ACHN (cell line): Measurements from ENCODE around the gene INPP5A.

Experiments used
- DNase-seq: peaks from one replicate; pipeline ENCODE4 v3.0.0-alpha.2; 2015
- in situ Hi-C: cut with HindIII; loops from 2 replicates; pipeline ENCODE4 v1.10.0; 2017; ENCODE audit warnings: low sequenced_read_pairs, low pct_ligation_motif_present, low pct_unique_long_range_greater_than_20kb

Gene INPP5A

DNA sequence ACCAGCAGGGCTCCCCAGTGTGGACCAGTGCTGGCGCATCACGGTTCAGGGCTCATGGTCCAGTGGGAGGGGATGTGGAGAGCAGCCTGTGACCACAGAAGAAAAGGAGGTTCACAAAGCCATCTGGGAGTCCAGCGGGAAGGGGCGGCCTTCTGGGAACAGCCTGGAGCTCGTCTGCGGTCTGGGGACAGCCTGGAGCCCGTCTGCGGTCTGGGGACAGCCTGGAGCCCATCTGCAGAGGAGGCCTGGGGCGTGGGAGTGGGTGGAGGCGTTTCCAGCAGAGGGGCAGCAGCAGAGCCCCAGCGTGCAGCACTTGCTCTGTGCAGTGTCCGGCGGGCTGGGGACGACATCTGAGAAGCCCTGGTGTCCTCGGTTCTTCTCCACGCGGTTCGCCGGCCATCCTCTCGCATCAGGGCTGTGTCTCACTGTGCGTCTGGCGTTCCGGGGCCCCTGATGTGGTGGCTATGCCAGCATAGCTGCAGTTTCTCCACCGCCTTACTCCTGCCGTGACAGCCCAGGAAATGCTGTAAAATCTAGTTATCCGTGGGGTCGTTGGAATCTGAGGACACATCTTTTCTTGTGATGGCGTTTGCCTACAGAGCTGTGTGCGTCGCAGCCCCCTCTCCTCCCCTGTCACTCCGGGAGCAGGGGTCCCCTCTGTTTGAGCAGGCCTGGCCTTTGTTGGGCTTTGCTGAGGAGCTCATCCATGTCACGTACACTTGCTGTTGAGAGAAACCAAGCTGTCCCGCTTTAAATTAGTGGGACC lies 104.6 kb downstream of the INPP5A start:
- no peak for DNase-seq
- in situ Hi-C loops = no loop called here

DNA sequence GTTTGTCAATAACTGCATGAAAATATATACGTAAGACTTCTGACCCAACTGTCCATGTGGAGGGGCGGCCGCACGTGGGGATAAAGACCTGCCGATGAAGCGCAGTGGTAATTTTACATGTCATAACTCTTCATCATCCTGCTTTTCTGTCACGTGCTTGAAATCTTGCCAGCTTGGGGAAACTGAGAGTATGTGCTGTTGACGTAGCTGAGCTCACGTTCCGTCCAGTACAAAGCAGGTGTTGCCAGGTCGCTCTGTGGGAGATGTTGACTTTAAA lies 105.1 kb downstream of the INPP5A start:
- in situ Hi-C loops = no loop called here
- no peak for DNase-seq

DNA sequence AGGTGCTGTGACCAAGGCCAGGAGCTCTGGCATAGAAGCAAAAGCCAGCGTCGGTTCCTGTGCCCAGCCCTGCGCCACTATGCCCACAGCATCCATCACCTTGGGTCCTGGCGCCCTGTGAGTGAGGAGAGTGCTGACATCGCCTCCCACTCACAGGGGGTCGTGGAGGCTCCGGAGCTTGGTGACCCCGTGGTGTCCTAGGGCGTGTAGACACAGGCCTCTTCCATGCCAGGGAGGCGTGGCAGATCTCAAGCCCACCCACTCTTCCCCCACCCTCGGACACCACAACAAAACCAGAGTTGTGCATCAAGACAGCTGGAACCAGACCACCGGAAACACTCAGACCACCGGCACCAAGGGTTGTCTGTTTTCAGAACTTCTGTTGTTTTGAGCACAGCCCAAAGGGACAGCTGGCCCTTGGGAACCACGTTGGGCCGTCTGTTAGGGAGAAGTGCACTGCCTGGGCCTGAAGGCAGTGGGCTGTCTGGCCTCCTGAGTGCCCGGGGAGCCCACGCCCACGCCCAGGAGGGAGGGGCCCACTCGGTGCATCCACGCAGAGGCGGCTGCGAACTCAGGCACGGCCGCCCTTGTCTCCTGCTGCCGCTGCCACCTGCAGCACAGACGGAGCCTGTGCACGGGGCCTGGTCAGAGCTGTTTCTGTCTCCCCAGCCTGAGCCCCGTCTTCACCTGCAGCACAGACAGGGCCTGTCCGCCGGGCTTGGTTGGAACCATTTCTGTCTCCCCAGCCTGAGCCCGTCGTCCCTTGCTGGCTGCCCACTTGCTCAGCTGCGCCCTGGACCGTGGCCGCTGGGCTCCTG lies 106.3 kb downstream of the INPP5A start:
- no peak for DNase-seq
- in situ Hi-C loops = no loop called here

DNA sequence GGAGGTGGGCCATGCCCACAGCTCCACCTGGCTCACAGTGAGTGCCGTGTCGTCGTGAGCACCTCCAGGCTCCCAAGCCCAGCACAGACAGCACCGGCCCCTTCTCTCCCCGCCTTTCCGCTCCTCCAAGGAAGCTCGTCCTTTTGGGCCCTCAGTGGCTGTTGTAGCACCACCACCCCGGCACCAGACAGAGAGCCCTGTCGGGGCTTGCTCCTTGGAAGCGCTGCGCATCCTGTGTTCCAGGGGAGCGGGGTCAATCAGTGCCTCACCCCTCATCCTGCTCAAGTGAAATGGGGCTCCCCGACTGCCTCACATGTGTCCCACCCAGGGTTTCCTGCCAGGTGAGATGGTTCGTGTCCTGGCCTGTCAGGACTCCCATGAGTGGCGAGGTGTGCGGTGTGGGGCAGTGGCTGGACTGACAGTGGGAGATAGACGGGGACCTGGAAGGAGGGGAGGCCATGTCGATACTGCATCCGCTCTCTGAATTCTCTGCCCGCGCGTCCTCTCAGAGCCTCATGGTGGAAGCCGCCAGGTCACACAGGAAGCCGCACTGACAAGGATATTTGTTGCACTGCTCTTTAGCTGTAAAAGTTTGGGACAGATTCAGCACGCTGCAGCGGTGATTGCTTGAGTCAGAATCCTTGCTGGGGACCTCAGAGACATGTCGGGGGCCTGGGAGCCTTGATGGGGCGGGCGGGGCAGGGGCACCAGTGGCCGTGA lies 107.1 kb downstream of the INPP5A start:
- in situ Hi-C loops = no loop called here
- no peak for DNase-seq

DNA sequence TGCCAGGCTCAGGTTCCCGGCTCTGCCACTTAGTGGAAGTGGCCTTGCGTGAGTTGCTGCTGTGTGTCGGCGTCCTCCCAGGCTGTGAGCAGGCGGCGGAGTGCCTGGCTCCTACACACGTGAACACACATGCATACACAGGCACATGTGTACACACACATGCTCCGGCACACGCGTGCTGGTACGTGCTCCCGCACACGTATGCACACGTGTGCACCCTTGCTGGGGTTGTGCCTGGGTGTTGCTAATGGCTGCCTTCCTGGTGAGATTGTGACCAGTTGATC lies 107.6 kb downstream of the INPP5A start:
- no peak for DNase-seq
- in situ Hi-C loops = no loop called here

DNA sequence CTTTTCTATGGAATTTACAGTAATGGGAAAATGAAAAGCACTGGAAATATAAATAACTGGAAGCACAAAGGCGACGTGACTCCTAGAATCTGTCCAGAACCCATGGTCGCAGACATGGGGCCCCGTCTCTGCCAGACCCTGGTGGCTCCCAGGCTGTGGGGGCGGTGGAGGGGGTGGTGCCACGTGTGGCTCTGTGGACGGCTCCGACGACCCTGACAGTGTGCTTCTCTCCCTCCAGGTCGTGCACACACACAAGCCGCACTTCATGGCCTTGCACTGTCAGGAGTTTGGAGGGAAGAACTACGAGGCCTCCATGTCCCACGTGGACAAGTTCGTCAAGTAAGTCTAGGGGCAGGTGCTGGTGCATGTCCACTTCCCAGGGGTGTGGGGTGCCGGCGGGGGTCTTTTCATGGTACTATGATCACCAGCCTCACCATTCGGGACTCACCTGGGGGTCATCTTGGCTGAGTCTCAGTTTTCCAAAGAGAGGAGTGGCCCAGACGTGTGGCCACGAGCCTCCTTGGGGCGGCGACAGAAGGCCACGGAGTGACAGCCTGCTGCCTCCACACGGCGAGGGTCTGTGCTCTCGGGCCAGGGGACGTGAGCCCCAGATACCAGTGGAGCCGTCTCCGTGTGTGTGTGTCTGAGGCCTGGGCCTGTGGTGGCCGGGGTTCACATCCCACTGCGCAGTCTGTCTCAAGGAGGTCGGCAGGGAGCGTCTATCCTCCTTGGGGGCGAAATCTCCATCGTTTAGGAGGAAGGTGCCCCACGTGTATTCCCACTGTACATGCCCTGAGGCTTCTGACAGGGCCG lies 108.2 kb downstream of the INPP5A start:
- in situ Hi-C loops = no loop called here
- DNase-seq = no peak

DNA sequence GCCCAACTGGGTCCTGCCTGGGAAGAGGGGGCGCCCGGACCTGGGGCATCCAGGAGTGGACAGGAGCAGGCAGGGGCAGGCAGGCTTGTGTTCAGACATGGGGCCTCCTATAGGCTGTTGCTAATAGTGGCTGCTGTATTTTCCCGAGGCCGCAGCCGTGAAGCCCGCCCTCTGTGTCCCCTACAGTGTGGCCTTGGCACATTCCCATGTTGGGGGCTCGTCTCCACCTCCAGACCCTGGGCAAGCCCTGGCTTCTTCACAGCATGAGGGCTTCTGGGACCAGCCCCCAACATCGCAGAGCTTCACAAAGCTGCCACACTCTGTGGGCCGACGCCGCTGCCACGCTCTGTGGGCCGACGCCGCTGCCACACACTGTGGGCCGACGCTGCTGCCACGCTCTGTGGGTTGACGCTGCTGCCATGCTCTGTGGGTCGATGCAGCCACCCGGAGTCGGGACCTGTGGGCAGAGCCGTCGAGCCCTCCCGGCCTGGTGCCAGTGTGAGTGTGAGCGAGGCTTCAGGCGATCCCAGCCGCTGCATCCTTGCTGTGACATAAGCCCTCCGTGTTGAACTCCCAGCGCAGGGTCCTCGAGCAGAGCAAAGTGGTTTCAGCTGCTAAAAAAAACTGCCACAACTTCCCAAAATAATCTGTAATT lies 109.0 kb downstream of the INPP5A start:
- in situ Hi-C loops = no loop called here
- DNase-seq = no peak

DNA sequence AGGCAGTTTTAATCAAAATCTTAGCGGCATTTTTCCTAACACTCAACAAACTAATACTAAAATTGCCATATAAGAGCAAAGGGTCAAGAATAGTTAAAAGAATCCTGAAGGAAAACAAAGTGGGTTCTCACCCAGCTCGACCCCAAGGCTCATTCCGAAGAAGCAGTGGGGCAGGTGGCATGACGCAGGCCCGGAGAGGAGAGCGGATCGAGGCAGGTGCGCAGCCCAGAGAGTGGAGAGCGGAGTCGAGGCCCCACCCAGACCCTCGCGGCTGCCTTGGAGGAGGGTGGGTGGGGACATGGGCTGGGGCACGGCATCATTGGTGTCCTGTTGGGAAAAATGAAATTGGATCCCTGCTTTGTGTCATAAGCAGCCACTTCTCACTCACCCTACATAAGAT lies 109.8 kb downstream of the INPP5A start:
- in situ Hi-C loops = no loop called here
- DNase-seq = no peak

DNA sequence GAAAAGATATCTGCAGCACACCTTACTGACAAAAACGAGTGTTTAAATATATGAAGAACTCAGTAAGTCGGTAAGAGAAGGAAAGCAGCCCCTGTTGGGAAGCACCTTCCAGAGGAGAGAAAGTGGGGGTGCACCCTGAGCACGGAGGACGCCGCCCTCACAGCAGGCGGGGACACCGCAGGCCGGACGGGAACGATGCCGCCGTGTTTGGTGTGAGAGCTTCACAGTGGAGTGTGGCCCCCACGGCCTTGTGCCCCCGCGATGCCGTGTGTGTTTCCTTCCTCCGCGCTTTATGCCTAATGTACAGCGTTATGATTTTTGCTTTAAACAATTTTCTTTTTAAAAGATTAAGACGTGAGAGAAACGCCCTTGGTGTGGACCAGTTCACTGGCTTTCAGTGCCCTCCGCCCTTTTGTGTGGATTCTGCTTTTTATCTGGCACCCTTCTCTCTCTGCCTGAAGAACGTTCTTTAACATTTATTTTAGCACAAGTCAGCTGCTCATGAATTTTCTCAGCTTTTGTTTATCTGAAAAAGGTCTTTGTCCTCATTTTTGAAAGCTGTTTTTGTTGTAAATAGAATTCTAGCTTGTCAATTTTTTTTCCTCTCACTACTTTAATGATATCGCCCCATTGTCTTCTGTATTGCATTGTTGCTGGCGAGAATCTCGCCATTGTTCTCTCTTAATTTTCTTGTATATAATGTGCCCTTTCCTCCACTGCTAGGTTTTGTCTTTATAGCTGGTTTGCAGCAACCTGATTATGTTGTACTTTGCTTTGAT lies 110.7 kb downstream of the INPP5A start:
- in situ Hi-C loops = no loop called here
- no peak for DNase-seq

DNA sequence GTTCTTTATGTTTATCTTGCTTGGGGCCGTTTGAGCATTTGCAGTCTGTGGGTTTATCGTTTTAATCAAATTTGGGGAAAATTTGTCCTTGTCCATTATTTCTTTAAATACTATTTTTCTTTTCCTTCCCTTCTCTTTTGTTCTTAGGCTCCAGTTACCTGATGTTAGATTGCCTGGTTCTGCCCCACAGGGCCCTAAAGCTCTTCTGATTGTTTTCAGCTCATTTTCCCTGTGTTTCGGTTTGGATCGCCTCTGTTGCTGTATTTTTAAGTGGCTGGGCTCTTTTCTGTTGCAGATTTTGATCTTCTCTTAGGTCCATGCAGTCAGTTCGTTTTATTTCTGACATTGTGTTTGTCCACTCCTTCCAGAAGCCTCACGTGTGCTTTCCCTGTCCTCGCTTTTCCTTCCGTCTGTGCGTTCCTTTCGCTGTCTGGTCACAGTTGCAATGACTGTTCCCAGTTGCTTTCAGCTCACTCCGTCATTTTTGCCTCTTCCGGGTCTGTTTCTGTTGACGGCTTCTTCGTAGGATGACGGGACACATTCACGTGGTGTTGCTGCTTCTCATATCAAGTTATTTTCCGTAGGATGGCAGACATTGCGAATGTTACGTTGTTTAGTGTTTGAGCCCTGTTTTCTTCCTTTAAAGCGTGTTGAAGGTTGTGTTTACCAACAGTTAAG lies 111.4 kb downstream of the INPP5A start:
- no peak for DNase-seq
- in situ Hi-C loops = no loop called here

DNA sequence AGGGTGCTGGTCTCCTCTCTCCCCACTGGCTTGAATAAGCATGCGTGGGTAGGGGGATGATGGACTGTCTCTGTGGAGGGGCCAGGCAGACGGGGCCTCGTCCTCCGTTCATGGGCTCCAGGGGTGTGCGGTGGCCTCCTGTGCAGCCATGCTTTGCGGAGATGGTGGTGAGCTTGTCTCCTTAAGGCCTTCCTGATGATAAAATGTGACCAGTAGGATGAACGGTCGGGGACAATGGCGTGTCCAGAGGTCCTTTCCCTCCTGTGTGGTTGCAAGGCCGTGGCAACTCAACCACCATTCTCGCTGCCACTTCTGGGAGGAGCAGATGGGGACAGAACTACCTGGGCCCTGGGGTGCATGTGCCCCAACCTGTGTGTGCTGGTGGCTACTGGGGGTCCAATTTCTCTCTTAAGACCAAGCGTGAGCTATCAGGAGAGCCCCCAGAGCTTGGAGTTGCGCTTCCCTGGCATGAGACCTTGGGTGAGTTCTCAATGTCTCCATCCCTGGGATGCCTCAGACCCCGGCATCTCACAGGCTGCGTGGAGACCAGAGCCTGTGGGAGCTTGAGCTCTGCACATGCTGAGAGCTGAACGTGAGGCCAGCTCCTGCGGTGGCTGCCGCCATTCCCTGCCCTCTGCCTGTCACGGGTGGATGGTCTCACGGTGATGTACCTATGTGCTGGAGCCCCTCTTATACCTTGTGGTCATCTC lies 112.2 kb downstream of the INPP5A start:
- in situ Hi-C loops = no loop called here
- no peak for DNase-seq

DNA sequence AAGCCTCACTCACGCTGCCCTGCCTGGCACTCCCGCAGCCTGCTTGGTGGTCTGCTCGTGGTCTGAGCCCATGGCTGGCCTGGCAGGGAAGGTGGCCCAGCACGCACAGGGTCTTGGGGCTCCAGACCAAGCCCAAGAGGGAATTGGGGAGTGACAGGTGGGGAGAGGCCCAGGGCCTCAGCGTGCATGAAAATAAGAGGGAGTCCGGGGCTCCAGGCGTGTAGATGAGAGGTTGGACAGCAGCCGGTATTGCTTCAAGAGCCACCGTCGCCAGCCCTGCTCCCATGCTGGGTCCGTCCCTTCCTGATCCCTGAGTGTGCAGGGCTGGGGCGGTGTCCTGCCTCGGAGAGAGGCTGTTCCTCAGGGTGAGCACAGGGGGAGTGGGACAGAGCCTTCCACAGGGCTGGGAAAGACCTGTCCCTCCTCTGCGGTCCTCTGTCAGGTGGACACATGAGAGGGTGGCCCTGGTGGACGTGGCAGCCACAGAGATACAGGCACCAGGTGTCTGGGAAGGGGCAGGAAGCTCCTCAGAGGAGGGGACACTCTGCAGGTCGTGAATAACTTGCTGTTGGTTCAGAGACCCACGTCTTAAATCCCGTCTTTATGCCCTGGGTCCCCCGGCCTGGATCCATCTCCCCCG lies 113.1 kb downstream of the INPP5A start:
- in situ Hi-C loops = no loop called here
- DNase-seq = no peak

DNA sequence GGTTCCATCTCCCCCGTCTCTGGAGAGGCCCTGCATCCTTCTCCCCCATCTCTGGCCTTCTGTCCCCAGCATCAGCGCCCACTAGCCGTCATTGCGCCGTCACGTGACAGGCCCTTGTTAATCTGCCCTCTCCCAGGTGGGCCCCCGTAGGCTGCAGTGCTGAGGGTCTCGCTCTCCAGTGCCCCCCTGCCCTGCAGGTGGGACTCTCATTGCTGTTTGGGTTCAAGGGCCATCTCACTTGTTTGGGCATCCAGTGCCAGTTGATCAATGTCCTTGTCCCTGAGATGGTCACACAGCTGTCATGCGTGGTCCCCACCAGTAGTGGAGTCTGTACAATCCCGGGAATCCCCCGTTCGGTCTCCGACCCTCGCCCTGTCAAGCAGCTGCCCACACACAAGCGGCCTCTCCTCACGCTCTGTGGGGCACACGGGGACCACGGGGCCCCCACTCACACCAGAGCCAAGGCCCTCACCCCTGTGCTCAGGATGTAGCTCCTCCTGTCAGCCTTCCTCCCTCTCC lies 114.0 kb downstream of the INPP5A start:
- in situ Hi-C loops = no loop called here

DNA sequence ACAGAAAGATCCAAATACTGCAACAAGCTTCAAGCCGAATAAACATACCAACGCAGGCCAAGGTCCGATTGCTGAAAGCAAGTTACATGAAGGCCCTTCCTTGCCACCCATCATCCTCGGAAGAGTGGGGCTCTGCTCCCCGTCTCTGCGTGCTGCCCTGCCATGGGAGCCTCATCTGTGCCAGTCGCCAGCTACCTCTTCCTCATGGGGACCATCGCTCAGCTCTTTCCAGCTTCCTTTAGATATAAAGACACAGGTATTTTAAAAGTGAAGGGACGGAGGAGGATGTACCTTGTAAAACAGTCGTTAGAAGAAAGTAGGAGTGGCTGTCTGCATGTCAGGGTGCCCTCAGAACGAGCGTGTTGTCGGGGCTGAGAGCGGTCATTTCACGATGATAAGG lies 114.9 kb downstream of the INPP5A start:
- in situ Hi-C loops = no loop called here
- no peak for DNase-seq

More for the DNA sequence above, 114.0 kb downstream of the INPP5A start:
- DNase-seq = no peak

DNA sequence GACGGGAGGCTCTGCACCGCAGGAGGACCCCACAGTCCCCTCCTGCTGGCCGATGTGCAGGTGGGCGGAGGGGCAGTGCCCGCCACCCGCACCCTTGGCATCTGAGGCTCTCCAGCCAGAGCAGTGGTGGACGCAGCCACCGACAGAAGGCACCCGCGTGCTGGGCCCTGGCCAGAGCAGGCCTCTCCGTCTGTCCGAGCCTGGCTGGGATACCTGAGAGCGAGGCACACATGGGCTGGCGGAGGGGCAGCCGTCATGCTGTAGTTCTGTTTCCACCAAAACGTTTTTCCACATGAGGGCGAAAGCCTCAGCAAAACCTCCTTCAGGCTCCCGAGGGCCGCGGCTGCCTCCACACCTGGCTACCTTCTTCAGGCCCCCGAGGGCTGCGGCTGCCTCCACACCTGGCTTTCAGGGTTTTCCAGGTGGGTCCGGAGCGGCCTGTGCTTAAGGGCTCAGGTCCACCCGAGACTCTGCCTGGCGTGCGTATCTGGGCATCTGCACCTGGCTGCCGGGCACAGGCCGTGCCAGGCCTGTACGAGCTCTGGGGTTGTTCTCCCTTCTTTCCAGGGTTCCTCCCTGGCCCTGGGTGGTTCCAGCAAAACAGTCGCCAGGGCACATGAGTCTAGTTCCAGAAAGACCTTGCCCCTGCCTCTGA lies 115.5 kb downstream of the INPP5A start:
- in situ Hi-C loops = no loop called here
- no peak for DNase-seq

DNA sequence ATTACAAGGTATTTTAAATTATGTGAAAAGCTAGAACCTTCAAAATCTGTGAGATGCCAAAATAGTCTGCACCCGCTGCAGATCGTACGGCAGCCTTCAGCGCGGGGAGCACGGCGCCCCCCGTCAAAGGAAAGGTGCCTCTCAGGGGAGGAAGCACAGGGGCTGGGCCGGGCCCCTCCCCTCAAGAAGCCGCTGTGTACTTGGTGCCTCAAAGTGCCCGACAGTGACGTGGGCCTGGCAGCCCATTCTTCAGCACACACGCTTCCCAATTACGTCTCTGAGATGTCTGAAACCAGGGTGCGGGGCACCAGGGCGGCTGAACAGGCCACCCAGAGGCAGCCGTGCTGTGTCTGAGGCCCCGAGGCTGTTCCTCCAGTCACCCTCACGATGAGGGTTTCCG lies 116.1 kb downstream of the INPP5A start:
- in situ Hi-C loops = no loop called here
- DNase-seq = no peak
